Stimulated activated naive CD4-positive, alpha-beta T cell treated with Interleukin-2 at 50 U/mL for 16 hours (primary cell): ENCODE results near the gene TUBA1A.
"Not testable (repeated sequence)": the region's sequence is repeated elsewhere in the genome, so short reads cannot be mapped to it uniquely, and the experiment has no call there.

Experiments
- DNase-seq: peaks from one replicate; lab custom pipeline; 2025; lab: John Stamatoyannopoulos, UW

TUBA1A gene

GRCh38 chr12:49188916-49189367 is at the start of gene TUBA1A:
Gene TUBA1A (minus strand): TSS chr12:49189080. CDS start chr12:49188979, 101 bp downstream.
- peak; percentile 91 for DNase-seq

GRCh38 chr12:49236423-49236822 is 47.5 kb upstream of the TUBA1A start:
- DNase-seq: no peak

GRCh38 chr12:49233842-49234526 is 45.1 kb upstream of the TUBA1A start:
- no peak for DNase-seq

- no peak for DNase-seq
Observed at GRCh38 chr12:49232940-49233841, 44.3 kb upstream of the TUBA1A start.

GRCh38 chr12:49231878-49232655 is 43.2 kb upstream of the TUBA1A start:
- DNase-seq: no peak

GRCh38 chr12:49230805-49231194 is 41.9 kb upstream of the TUBA1A start:
- DNase-seq: no peak

GRCh38 chr12:49230176-49230804 is 41.4 kb upstream of the TUBA1A start:
- no peak for DNase-seq

- no peak for DNase-seq
Observed at GRCh38 chr12:49228653-49229052, 39.8 kb upstream of the TUBA1A start.

GRCh38 chr12:49227713-49228112 is 38.8 kb upstream of the TUBA1A start:
- DNase-seq: no peak

GRCh38 chr12:49225576-49226166 is 36.8 kb upstream of the TUBA1A start:
- no peak for DNase-seq

- DNase-seq: no peak
Observed at GRCh38 chr12:49223590-49224369, 34.9 kb upstream of the TUBA1A start.

GRCh38 chr12:49223122-49223521 is 34.2 kb upstream of the TUBA1A start:
- DNase-seq: no peak

- DNase-seq: no peak
Observed at GRCh38 chr12:49220972-49221371, 32.1 kb upstream of the TUBA1A start.

GRCh38 chr12:49219417-49220026 is 30.6 kb upstream of the TUBA1A start:
- no peak for DNase-seq

- DNase-seq: no peak
Observed at GRCh38 chr12:49212572-49212971, 23.7 kb upstream of the TUBA1A start.

- not testable (repeated sequence) for DNase-seq
Observed at GRCh38 chr12:49210703-49211102, 21.8 kb upstream of the TUBA1A start.

GRCh38 chr12:49208676-49209075 is 19.8 kb upstream of the TUBA1A start:
- DNase-seq: no peak

- no peak for DNase-seq
Observed at GRCh38 chr12:49208146-49208545, 19.3 kb upstream of the TUBA1A start.

- DNase-seq: no peak
Observed at GRCh38 chr12:49206389-49206788, 17.5 kb upstream of the TUBA1A start.

GRCh38 chr12:49201595-49202295 is 12.9 kb upstream of the TUBA1A start:
- no peak for DNase-seq
